ENCODE results near the gene SLC25A15. TPM values are rescaled to one million over a fixed set of nuclear protein-coding genes. Genes with fewer than 3 reads are reported as not detected.

The SLC25A15 gene
- total RNA-seq = 10 to 100 TPM; 11.2 to 14.5 TPM

- Mint-ChIP-seq H3K4me1 (peaks cover 50% of the 10 kb centered on the region), H3K27me3 (no peaks in the 10 kb centered on the region), H3K9me3 (ENCODE audit: low read depth) (no peaks in the 10 kb centered on the region), H3K36me3 (no peaks in the 10 kb centered on the region), H3K4me3 (peak within 1 kb of the TSS; percentile 73), H3K27ac (peak within 1 kb of the TSS; percentile 67)
- DNase-seq (peak; percentile 74), ATAC-seq (peak; percentile 90)
- CTCF ChIA-PET = interaction anchor here (0.9 to 4.3 kb wide), 7 partner anchors 8 to 272 kb away, joined by 3 to 44 read pairs (median 3); partner anchors contain the start of gene WBP4
Observed at GRCh38 chr13:40789275-40790153, at the start of gene SLC25A15. Gene SLC25A15, plus strand, starts transcription at chr13:40789611. Its CDS starts 3,616 bp downstream, at chr13:40793227.

DNA sequence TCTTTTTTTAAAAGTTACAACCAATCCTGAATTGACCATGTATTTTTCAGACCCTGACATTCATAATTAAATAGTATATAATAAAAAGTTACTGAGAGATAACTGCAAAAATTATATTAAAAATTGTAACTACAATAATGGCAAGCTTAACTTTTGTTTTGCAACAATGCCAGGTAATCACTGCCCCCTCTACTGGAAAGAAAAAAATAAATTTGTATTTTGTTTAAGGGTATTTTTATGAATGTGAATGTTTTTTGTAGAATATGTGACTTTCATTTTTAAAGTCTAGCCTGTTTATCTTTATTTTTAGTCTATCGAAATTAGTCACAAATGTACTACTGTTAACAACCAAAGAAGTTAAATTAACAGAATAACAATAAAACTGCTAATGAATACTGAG, 40.1 kb upstream of the SLC25A15 start:
- peaks cover 23% of the 10 kb centered on the region for H3K36me3 Mint-ChIP-seq
- no peaks in the 10 kb centered on the region for H3K9me3 Mint-ChIP-seq (ENCODE audit: low read depth)
- ATAC-seq (no peak), DNase-seq (no peak)
- no peak overlapping the region for H3K4me3 Mint-ChIP-seq
- H3K27ac Mint-ChIP-seq = no peak overlapping the region
- no peaks in the 10 kb centered on the region for H3K4me1 Mint-ChIP-seq
- CTCF ChIA-PET = interaction anchor here (1.0 kb wide), 1 partner anchor 23 kb away, joined by 3 read pairs; no protein-coding TSS in a partner anchor
- no peaks in the 10 kb centered on the region for H3K27me3 Mint-ChIP-seq

DNA sequence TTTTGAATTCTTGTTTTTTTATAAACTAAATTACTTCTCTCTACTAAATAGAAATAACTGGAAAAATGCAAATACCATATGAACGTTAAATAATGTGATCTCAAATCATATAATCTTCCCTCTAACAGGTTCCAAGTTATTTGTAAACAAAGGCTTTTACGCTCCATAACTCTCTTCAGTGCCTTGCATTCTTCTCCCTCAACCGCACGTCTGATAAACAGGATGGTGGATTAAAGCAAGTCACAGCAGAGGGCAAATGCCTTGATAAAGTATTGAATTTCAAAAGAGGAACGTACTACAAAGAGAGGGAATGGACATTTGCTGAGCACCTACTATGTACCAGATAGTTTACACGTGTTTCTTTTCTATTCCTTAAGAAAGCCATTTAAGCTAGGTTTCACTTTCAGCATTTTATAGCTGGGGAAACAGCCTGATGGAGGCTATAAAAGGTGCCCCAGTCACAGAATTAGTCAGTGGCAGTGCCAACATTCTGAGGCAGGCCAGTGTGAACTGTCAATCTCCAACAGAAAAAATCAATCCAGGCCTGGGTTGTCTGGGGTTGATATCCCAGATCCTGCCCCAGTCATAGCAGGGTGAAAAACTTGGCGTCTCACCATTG, 34.2 kb upstream of the SLC25A15 start:
- H3K27ac Mint-ChIP-seq = no peak overlapping the region
- no peak for ATAC-seq
- no peak overlapping the region for H3K4me3 Mint-ChIP-seq
- H3K36me3 Mint-ChIP-seq = peaks cover 38% of the 10 kb centered on the region
- H3K27me3 Mint-ChIP-seq = no peaks in the 10 kb centered on the region
- H3K4me1 Mint-ChIP-seq = peaks cover 7% of the 10 kb centered on the region
- no peak for DNase-seq
- no peaks in the 10 kb centered on the region for H3K9me3 Mint-ChIP-seq (ENCODE audit: low read depth)
- CTCF ChIA-PET = no interaction called here

DNA sequence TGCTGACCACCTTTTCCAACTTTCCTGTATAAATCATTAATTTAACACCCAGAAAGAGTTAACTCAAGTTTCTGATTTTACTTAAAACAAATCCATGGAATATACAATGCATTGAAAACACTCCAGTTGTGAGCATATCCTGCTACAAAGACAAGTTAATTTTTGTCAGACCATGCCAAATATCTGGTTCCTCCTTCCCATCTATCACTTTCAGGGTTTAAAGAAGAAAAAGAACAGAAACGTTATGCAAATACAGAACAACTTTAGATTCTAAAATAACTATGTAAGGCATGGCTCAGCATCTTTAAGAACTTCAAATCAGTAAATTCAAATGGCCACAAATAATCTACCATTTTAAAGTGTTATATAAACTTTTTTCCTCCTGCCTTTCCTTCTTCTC, 33.4 kb upstream of the SLC25A15 start:
- Mint-ChIP-seq H3K4me3 (no peak overlapping the region), H3K9me3 (ENCODE audit: low read depth) (no peaks in the 10 kb centered on the region), H3K36me3 (peaks cover 39% of the 10 kb centered on the region), H3K4me1 (peaks cover 7% of the 10 kb centered on the region), H3K27ac (no peak overlapping the region), H3K27me3 (no peaks in the 10 kb centered on the region)
- ATAC-seq = no peak
- no peak for DNase-seq
- CTCF ChIA-PET = no interaction called here

DNA sequence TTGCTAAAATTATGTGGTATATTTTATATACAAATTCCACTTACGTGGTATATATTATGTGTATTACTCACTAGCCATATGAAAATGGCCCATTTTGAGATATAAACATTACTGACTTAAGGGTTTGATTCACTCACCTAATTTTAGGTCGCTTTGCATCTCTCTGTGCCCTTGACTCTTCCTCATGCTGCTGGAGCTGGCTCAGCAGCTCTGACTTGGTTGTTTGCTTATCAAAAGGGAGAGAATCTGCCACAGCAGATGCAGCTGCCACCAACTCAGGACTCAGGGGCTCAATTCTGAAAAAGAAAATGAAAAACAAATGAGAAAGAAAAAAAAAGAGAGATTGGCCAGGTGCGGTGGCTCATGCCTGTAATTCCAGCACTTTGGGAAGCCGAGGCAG, 30.6 kb upstream of the SLC25A15 start:
- CTCF ChIA-PET = no interaction called here
- DNase-seq (no peak), ATAC-seq (no peak)
- peaks cover 30% of the 10 kb centered on the region for H3K36me3 Mint-ChIP-seq
- no peak overlapping the region for H3K27ac Mint-ChIP-seq
- H3K9me3 Mint-ChIP-seq (ENCODE audit: low read depth) = no peaks in the 10 kb centered on the region
- H3K27me3 Mint-ChIP-seq = no peaks in the 10 kb centered on the region
- H3K4me1 Mint-ChIP-seq = peaks cover 13% of the 10 kb centered on the region
- no peak overlapping the region for H3K4me3 Mint-ChIP-seq

GRCh38 chr13:40762849-40763248, 26.6 kb upstream of the SLC25A15 start:
- Mint-ChIP-seq H3K36me3 (peaks cover 24% of the 10 kb centered on the region), H3K4me3 (no peak overlapping the region), H3K4me1 (peaks cover 26% of the 10 kb centered on the region), H3K27me3 (no peaks in the 10 kb centered on the region), H3K9me3 (ENCODE audit: low read depth) (no peaks in the 10 kb centered on the region), H3K27ac (no peak overlapping the region)
- no peak for DNase-seq
- no peak for ATAC-seq
- CTCF ChIA-PET = interaction anchor here (2.2 kb wide), 1 partner anchor 15 kb away, joined by 12 read pairs; no protein-coding TSS in a partner anchor

DNA sequence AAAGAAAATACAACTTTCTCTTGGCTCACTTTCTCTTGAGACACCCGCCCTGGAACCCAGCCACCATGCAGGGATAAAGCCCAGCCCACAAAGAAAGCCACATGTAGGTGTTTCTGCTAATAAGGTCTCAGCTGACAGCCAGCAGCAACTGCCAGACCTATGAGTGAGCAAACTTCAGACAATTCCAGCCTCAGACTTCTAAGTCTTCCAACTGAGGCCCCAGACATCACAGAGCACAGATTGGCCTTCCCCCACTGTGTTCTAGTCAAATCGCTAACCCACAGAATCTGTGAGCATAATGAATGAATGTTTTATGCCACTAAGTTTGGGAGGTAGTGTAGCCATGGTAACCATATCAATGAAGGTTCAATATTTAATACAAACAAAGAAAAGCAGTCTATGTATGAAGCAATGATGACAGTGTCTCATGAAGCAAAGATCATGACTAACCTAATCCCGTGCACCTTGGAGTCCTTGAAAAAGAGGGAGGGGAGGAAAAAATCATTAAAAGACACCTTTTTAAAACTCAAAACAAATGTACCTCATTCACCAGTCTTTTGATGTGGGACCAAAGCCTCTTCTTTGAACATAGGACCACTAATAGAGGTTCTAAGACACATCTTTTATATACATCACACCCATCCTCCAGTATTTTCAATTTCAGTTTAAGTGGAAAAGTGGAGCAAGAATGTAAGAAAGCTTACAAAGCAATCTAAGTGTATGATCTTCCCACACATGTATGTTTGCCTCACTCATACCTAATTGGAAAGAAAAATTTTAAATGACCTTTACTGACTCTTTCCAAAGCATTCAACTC, 24.6 kb upstream of the SLC25A15 start:
- H3K27me3 Mint-ChIP-seq = no peaks in the 10 kb centered on the region
- no peaks in the 10 kb centered on the region for H3K9me3 Mint-ChIP-seq (ENCODE audit: low read depth)
- no peak overlapping the region for H3K4me3 Mint-ChIP-seq
- H3K4me1 Mint-ChIP-seq = peaks cover 30% of the 10 kb centered on the region
- DNase-seq (no peak), ATAC-seq (peak; percentile 67)
- H3K27ac Mint-ChIP-seq = peak overlapping the region; percentile 41
- CTCF ChIA-PET = interaction anchor here (1.5 kb wide), 1 partner anchor 12 kb away, joined by 4 read pairs; no protein-coding TSS in a partner anchor
- peaks cover 17% of the 10 kb centered on the region for H3K36me3 Mint-ChIP-seq

DNA sequence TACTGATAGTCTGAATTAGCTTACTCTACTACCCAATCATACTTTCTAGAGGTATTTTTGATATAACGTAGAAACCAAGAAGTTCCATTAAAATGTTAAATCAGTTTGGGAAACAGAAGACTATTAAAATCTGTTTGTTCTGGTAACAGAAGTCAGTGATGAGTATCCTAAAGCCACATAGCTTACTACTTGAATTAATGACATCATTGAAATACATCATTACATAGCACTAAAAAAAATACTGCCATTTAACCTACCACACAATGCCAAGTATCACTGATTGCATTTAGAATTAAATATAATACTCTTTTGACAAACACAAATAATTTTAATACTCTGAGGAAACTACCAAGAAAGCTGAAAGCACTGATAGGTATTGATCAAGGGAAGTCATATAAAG, 23.8 kb upstream of the SLC25A15 start:
- DNase-seq (no peak), ATAC-seq (no peak)
- H3K27me3 Mint-ChIP-seq = no peaks in the 10 kb centered on the region
- H3K4me3 Mint-ChIP-seq = no peak overlapping the region
- no peaks in the 10 kb centered on the region for H3K9me3 Mint-ChIP-seq (ENCODE audit: low read depth)
- CTCF ChIA-PET = interaction anchor here (1.5 kb wide), 1 partner anchor 12 kb away, joined by 4 read pairs; no protein-coding TSS in a partner anchor
- H3K27ac Mint-ChIP-seq = no peak overlapping the region
- peaks cover 14% of the 10 kb centered on the region for H3K36me3 Mint-ChIP-seq
- H3K4me1 Mint-ChIP-seq = peaks cover 37% of the 10 kb centered on the region

DNA sequence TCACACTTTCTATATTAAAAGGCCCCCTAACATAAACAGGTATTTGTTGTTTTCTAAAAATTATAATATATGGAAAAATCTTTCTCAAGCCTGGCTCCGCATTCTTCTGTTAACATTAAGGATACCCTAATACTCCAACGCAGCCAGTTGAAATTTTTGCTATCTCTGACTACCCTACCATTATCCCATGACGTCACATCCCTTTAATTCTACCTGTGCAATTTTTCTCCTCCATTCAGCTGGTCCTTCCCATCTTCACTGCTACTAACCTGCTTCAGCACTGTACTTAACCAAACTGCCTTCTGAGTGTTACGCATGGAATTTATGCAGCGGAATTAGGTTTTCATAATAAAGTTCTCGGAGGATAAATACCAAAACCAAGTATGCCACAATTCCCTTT, 19.4 kb upstream of the SLC25A15 start:
- no peaks in the 10 kb centered on the region for H3K27me3 Mint-ChIP-seq
- H3K4me3 Mint-ChIP-seq = peak overlapping the region; percentile 97
- DNase-seq (no peak), ATAC-seq (no peak)
- no peaks in the 10 kb centered on the region for H3K9me3 Mint-ChIP-seq (ENCODE audit: low read depth)
- H3K27ac Mint-ChIP-seq = peak overlapping the region; percentile 96
- CTCF ChIA-PET = interaction anchor here (3.1 kb wide), 1 partner anchor 18 kb away, joined by 12 read pairs; no protein-coding TSS in a partner anchor
- peaks cover 33% of the 10 kb centered on the region for H3K4me1 Mint-ChIP-seq
- peaks cover 4% of the 10 kb centered on the region for H3K36me3 Mint-ChIP-seq

DNA sequence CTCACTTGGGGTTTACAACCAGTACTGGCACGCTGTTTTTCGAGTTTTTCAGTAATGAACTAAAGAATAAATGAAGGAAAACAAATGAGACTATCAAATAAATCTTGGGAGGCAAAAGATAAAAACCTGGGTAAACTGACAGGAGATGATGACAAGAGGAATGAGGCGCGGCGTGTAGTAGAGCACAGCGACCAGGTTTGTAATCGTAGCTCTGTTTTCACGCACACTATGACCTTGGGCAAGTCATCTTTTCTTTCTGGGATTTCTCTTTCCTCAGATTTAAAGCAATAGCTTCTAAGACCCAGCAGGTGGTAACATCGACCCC, 18.8 kb upstream of the SLC25A15 start:
- ATAC-seq = no peak
- CTCF ChIA-PET = interaction anchor here (0.9 to 3.1 kb wide), 2 partner anchors 17 to 828 kb away, joined by 4 to 12 read pairs; no protein-coding TSS in a partner anchor
- Mint-ChIP-seq H3K4me3 (peak overlapping the region; percentile 97), H3K27ac (peak overlapping the region; percentile 96), H3K4me1 (peaks cover 32% of the 10 kb centered on the region), H3K27me3 (no peaks in the 10 kb centered on the region), H3K36me3 (peaks cover 4% of the 10 kb centered on the region), H3K9me3 (ENCODE audit: low read depth) (no peaks in the 10 kb centered on the region)
- DNase-seq = no peak

DNA sequence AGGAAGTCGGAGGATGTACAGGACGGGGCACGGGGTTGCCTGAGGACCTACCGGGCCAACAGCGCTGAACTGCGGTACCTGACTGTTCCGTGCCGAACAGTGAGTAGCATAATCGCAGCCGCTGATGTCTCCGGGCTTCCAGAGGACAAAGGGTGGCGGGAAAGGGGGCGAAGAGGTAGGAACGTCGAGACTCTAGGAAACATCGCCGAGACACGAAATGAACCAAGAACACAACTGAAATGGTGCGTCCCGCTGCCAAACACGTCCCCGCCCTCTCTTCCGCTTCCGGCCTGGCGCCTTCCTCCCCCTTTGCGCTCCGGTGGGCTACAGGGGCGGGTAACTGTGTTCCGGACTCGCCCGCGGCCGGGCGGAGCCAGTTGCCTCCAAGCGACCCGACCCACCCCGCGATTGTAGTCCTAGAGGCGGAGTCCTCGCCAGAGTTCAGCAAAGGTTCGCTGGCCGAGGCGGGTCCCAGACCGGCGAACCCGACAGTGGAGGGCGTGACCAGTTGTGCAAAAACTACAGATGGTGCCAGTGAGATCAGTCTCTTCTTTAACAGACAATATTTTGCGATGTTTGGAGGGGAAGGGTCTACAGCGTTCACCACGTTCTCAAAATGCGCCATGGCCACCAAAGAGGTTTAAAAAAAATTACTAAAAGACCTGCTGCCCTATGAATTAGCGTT, 18.3 kb upstream of the SLC25A15 start, which contains the start of gene MRPS31:
TSS of gene MRPS31 (minus strand) at position 257 of the 685 bp plus-strand sequence. CDS start at position 203, 54 bp downstream.
- CTCF ChIA-PET = interaction anchor here (0.9 to 3.1 kb wide), 2 partner anchors 17 to 828 kb away, joined by 4 to 12 read pairs; no protein-coding TSS in a partner anchor
- Mint-ChIP-seq H3K4me3 (peak within 1 kb of the TSS; percentile 97), H3K27ac (peak within 1 kb of the TSS; percentile 96), H3K27me3 (no peaks in the 10 kb centered on the region), H3K36me3 (peaks cover 4% of the 10 kb centered on the region), H3K4me1 (peaks cover 37% of the 10 kb centered on the region), H3K9me3 (ENCODE audit: low read depth) (no peaks in the 10 kb centered on the region)
- DNase-seq (peak; percentile 98), ATAC-seq (peak; percentile 100)

- DNase-seq (no peak), ATAC-seq (no peak)
- Mint-ChIP-seq H3K4me1 (peaks cover 44% of the 10 kb centered on the region), H3K27me3 (no peaks in the 10 kb centered on the region), H3K36me3 (peaks cover 1% of the 10 kb centered on the region), H3K27ac (no peak overlapping the region), H3K4me3 (peak overlapping the region; percentile 11), H3K9me3 (ENCODE audit: low read depth) (no peaks in the 10 kb centered on the region)
- CTCF ChIA-PET = interaction anchor here (1.3 to 1.6 kb wide), 2 partner anchors 11 to 42 kb away, joined by 3 read pairs; no protein-coding TSS in a partner anchor
Observed at GRCh38 chr13:40772765-40773473, 16.5 kb upstream of the SLC25A15 start.

All from activated CD8-positive, alpha-beta memory T cell treated with anti-CD3 and anti-CD28 coated beads, Interleukin-2, amount 10 ng/mL, durations not matched to agents 7 days and 5 days (primary cell).